Endothelial cell of umbilical vein (primary cell): ENCODE measurements around the gene PRPH.

Source experiments
- EZH2 ChIP-seq: IDR thresholded peaks from 2 replicates; pipeline ENCODE4 v1.6.1; 2012; ENCODE audit warnings: borderline replicate concordance, low read depth, mild to moderate bottlenecking, moderate library complexity, low read length, inconsistent platforms; ENCODE audit not compliant: severe bottlenecking
- JUN ChIP-seq: IDR thresholded peaks from 2 replicates; pipeline ENCODE4 v1.6.1; 2011; ENCODE audit warnings: borderline replicate concordance, low read depth; ENCODE audit not compliant: insufficient read length, insufficient read depth
- MYC ChIP-seq: IDR thresholded peaks from one replicate; pipeline ENCODE4 v1.6.1; 2011; ENCODE audit warnings: mild to moderate bottlenecking, low read depth, low read length
- POLR2A ChIP-seq: IDR thresholded peaks from 2 replicates; pipeline ENCODE4 v1.6.1; 2012; ENCODE audit warnings: low read depth, mild to moderate bottlenecking, control low read depth, low read length
- TF ChIP-seq, protein P1 (sequence below): IDR thresholded peaks from 2 replicates; pipeline ENCODE4 v1.6.1; 2011; ENCODE audit not compliant: insufficient read depth, insufficient read length

DNA sequence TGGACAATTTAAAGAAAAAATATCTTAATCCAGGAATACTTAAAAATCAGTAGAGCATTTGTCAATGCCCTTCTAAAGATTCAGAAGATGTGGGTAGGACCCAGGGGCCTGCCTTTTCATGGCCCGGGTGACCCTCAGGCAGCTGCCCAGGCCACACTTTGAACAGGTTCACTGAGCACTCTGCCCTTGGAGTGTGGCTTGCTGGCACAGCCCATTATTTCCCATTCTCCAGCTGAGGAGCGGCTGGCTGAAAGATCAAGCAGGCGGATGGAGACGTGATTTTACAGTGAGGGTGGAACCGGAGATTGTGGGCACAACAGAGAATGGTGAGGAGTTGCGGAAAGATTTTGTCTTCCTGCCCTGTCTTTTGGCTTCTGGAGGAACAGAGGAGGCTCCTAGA is 7.1 kb upstream of the PRPH start:
- TF ChIP-seq JUN = no peak
- TF ChIP-seq POLR2A = no peak
- no peak for TF ChIP-seq MYC
- no peak for TF ChIP-seq EZH2
- TF ChIP-seq, protein P1, sequence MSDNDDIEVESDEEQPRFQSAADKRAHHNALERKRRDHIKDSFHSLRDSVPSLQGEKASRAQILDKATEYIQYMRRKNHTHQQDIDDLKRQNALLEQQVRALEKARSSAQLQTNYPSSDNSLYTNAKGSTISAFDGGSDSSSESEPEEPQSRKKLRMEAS = no peak
